Measurements from ENCODE around the gene PLEKHH1.

Gene PLEKHH1

DNA sequence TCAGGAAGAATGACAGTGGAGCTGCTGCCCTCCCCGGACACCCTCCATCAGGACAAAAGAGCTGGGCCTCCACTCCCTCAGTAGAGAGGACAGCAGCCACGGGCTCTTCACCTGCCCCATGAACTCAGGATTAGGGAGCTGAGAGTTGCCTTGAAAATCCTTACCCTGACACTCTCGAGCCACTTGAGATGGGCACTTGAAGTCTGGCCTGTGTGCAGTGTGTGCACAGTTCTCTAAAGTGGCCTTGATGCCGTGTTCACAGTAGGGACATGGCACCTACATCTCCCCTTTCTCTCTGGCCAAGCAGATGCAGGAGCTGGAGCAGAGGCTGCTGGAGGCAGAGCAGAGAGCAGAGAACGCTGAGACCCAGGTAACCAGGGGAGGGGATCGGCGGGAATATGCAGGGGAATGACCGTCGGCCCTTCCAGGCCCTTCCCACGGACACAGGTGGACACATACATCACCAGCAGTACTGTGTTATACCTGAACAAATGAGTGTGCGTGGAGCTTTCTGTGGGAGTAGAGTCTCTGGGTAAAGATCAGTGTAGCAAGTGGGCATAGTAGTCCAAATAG, 22.5 kb downstream of the PLEKHH1 start:
- no peak overlapping the region for H3K4me3 ChIP-seq (ENCODE audit: low read length)
- DNase-seq (ENCODE audit: low read depth, low spot score), result no peak

DNA sequence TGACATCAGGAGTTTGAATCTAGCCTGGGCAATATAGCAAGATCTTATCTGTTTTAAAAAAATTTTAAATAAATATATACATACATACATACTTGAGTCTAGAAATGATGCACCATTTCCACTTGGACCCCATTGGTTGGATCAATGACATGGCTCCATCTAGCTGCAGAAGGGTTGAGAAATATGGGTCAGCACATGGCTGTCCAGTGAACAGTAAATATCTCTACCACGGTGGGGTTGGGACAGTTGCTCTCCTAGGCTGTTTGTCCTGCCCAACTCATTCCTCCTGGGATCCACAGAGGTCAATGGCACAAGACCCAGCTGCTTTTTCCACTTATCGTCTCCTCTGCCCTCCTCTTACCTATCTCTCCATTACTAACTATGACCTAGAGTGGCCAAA, 23.6 kb downstream of the PLEKHH1 start:
- no peak for DNase-seq (ENCODE audit: low read depth, low spot score)
- no peak overlapping the region for H3K4me3 ChIP-seq (ENCODE audit: low read length)

DNA sequence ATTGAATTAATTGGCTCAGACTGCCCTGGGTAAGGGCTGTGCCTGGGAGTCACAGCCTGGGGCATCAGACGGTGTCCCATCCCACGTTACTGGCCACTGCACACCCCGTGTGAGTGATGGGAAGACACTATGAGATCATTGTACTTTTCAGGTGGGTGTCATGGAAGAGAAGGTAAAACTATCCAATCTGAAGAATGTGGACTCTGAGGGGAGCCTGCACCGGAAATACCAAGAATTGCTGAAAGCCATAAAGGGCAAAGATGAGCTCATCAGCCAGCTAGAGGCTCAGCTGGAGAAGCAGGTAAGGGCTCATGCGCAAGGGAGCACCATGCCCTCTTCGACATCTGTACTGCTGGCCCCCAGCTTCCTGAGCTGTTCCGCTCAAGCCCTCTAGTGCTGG, 24.0 kb downstream of the PLEKHH1 start:
- DNase-seq (ENCODE audit: low read depth, low spot score), result no peak
- H3K4me3 ChIP-seq (ENCODE audit: low read length), result no peak overlapping the region

DNA sequence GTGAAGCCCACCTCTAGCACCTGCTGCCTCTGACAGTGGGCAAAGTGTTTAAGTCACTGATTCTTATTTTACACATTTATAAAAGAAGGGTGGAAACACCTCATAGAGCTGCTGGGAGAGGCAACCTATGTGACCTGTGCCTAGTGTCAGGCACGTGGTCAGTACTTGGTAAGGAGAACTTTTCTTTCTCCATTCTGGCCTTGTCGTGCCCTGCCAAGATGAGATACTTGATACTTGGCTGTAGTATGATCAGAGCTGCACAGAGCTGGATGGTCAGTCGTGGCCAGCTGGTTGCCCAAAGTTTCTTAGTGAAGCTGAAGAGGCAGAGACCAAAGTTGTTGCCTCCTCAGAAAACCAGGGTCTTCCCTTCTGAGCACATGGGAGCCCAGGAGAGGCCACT, 24.6 kb downstream of the PLEKHH1 start:
- no peak overlapping the region for H3K4me3 ChIP-seq (ENCODE audit: low read length)
- DNase-seq (ENCODE audit: low read depth, low spot score), result no peak

DNA sequence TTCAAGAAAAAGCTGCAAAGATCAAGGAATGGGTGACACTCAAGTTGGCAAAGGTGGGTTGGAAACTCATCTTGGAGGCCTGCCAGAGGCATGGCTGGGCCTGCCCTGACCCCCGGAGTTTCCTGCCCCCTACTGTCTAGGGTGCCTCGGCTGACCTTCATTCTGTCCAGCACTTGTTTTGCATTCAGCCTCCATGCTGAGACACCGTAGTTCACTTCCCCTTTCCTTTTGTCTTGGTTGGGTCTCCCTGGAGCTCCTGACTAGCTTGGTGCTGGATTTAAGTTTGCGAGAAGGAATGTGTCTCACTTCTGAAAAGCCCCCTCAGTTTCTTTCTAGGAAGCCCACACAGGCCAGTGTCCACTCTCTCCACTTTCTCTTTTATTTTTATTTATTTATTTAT, 26.5 kb downstream of the PLEKHH1 start:
- H3K4me3 ChIP-seq (ENCODE audit: low read length), result no peak overlapping the region
- no peak for DNase-seq (ENCODE audit: low read depth, low spot score)

DNA sequence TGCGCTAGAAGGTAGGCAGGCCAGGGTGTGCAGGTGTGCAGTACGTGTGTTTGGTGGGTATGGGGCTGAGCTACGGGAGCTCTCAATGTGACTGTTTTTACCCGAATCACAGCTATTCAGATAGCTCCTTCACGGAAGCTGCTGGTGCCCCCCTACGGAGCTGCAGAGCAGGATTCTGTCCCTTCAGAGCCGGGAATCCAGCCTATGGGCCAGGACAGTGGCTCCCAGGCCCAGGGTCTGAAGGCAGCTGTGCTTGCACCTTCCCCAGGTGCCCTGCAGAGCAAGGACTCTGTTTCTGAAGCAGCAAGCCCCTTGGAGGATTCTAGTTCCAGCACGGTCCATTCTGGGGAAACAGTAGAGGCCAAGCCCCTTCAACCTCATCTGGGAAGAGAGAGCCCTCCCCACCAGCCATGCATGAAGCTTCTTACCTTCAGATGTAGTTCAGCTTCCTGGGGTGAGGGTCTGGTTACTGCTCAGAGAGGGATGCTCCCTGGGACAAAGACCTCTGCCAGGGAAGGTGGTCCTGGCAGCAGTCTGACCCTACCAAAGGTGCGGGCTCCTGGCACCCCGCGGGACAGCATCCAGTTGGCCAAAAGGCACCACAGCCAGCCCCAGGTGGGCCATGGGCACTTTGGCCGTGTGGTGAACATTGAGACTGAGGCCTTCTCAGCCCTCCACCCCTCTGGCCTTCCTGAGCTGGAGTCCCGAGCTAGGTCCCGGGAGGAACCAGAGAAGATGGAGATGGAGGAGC, 29.1 kb downstream of the PLEKHH1 start:
- H3K4me3 ChIP-seq (ENCODE audit: low read length), result no peak overlapping the region
- no peak for DNase-seq (ENCODE audit: low read depth, low spot score)

DNA sequence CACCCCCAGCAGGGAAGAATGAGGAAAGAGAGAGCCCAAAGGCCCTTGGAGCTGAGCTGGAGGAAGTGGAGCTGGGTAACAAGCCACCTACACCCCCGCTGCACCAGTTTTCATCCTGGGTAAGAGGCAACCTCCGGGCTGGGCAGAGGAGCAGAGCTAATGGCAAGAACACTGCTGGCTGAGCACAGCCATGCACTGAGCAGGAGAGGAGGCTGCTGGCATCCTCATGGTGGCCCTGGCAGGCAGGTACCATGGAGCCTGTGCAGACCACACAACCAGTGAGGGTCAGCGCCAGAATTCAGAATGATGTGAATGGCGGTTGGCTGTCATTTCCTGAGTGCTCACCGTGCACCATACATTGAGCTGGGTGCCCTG, 29.7 kb downstream of the PLEKHH1 start:
- no peak overlapping the region for H3K4me3 ChIP-seq (ENCODE audit: low read length)
- no peak for DNase-seq (ENCODE audit: low read depth, low spot score)

DNA sequence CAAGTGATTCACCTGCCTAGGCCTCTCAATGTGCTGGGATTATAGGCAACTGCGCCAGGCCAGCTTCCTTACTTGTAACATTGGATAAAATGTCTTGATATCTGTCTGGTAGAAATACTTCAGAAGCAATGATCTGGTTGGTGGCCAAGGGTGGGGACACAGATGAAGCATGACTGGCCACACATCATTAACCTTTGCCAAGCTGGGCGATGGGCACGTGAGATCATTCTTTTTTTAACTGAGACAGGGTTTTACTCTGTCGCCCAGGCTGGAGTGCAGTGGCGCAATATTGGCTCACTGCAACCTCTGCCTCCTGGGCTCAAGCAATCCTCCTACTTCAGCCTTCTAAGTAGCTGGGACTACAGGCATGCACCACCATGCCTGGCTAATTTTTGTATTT, 31.1 kb downstream of the PLEKHH1 start:
- no peak overlapping the region for H3K4me3 ChIP-seq (ENCODE audit: low read length)
- DNase-seq (ENCODE audit: low read depth, low spot score), result no peak

DNA sequence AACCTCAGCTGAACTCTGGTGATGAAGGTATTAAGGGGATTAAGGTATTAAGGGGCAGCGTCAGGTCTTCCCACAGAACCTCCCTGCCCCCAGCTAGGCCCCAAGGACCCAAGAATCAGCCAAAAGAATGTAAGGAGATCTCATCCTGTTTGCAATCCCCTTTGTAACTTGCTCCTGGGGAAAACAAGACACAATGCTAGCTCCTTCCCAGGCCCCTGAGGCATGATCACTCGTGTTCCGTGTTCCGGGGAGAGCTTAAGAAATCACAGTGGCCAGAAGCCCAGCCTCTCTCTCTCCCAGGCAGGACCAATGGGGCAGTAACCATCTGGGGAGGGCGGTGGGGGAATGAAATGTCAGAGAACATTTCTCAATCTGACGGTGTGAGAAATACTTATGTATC, 33.8 kb downstream of the PLEKHH1 start:
- no peak overlapping the region for H3K4me3 ChIP-seq (ENCODE audit: low read length)
- no peak for DNase-seq (ENCODE audit: low read depth, low spot score)

DNA sequence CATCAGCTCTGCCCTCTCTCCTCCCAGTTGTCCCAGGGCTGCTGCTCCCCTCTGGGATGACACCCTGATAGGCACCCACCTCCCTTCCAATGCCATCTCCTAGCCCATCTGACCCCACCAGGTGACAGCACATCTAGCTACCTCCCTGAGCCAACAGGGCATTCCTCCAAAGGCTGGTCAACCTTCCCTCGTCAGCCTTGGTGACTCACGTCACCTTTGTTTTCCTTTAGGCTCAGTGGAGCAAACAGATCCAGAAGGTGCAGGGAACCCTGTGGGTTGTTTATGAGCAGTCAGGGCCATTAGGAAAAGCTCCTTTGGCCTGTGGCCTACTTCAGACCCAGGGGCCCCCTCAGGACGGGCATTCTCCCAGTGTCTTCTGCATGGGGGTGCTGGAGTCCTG, 34.6 kb downstream of the PLEKHH1 start:
- DNase-seq (ENCODE audit: low read depth, low spot score), result no peak
- H3K4me3 ChIP-seq (ENCODE audit: low read length), result no peak overlapping the region

DNA sequence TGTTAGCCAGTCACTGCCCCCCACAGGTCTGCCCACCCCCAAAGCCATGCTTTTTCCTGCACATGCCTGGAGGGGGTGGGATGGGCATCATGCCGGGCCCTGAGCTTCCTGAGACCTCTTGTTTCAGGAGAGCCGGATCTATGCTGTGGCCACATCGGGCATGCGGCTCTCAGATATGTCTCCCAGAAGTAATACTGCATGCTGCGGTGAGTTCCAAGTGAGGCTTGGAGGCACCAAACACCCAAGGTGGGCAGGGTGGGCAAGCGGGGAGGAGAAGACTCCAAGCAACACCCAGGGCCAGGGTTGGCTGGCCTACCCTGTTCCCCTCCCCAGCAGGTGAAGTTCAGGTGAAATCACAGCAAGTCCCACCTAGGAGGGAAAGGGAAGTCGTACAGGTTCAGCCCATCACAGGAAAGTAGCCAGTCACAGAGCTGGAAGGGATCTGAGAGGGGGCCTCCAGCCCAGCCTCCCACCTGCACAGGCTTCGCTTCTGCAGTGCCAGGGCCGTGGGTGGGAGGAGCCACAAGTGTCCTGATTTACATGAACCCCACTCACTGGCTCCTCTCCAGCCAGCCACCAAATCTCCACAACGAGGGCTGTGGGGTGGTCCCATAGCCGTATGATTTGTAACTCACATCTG, 36.0 kb downstream of the PLEKHH1 start:
- DNase-seq (ENCODE audit: low read depth, low spot score), result peak; percentile 3

DNA sequence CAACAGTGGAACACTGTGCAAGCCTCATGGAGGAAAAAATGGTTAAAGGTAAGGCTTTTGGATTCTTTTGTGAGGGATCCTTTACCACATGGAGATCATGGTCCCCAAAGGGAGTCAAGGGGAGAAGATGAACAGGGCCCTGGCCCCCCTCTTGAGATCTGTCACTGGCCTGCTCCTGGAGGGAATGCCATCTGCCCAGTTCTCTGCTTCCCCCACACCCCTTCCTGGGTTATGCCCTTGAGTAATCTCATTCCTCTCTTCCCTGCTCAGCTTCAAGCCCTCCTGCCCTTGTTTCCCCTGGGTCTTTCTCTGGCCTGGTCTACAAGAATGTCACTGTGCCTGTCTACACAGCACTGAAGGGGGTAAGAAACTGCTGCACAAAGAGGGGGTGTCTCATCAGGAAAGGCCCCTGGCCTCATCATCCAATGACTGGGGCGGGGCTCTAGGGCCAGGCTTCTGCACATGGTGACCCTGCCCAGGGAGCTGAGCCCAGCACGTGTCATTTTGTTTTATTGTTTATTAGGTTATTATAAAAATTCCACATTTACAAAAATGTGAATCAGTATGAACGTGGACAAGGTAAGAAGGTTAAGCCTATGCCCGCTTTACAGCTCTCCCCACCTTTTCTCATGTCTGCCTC, 36.7 kb downstream of the PLEKHH1 start:
- no peak overlapping the region for H3K4me3 ChIP-seq (ENCODE audit: low read length)
- no peak for DNase-seq (ENCODE audit: low read depth, low spot score)

More for the DNA sequence above, 36.0 kb downstream of the PLEKHH1 start:
- no peak overlapping the region for H3K4me3 ChIP-seq (ENCODE audit: low read length)

DNA sequence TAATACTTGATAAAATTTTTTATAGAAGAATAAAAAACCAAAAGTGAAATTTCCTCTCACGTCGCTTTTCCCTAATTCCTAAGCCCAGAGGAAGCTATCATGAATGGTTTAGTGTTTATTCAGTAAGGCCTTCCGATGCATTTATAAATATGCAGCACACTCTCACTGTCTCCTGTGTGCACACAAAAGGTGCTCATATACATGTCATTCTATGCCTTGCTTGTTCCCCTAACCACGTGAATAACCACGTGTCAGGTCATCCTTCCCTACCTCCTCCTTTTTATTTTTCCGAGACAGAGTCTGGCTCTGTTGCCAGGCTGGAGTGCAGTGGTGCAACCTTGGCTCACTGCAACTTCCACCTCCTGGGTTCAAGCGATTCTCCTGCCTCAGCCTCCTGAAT, 37.4 kb downstream of the PLEKHH1 start:
- DNase-seq (ENCODE audit: low read depth, low spot score), result no peak
- no peak overlapping the region for H3K4me3 ChIP-seq (ENCODE audit: low read length)

DNA sequence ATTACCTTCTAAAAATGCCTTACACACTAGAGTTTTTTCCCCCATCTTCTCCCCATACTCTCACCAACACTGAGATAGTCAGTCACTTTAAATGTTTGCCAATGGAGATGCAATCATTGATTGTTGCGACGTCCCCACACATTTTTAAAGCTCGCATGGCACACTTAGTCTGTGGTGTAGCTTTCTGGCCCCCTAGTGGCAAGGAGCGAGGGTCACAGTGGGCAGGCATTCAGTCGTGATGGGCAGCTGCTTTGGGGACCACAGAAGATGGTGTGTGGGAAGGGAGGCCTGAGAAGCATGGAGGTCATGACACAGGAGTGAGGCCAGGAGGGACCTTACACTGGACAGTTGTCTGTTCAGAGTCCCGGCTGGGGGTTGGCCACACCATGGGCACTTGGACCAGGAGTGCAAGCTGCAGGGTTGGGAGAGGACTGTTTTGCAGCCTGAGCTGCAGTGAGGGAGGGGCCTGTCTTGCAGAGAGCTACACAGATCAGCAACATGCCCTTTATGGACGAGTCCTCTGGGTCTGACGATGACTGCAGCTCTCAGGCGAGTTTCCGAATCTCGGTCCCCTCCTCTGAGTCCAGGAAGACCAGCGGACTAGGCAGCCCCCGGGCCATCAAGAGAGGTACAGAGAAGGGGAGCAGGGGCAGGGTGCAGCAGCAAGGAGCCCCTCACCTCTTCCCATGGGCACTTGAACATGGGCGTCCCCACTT, 38.3 kb downstream of the PLEKHH1 start:
- H3K4me3 ChIP-seq (ENCODE audit: low read length), result no peak overlapping the region
- DNase-seq (ENCODE audit: low read depth, low spot score), result peak; percentile 43

DNA sequence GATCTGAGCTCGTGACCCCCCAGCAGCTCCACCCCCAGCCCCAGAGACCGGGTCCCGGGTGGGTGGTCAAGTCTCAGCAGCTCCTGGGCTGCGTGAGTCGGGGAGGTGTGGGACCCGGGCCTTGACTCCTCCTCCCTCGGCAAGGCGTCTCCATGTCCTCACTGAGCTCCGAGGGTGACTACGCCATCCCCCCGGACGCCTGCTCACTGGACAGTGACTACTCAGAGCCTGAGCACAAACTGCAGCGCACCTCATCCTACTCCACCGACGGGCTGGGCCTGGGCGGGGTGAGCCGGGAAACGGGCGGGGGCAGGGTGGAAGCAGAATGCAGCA, 38.9 kb downstream of the PLEKHH1 start:
- DNase-seq (ENCODE audit: low read depth, low spot score), result no peak
- H3K4me3 ChIP-seq (ENCODE audit: low read length), result no peak overlapping the region

DNA sequence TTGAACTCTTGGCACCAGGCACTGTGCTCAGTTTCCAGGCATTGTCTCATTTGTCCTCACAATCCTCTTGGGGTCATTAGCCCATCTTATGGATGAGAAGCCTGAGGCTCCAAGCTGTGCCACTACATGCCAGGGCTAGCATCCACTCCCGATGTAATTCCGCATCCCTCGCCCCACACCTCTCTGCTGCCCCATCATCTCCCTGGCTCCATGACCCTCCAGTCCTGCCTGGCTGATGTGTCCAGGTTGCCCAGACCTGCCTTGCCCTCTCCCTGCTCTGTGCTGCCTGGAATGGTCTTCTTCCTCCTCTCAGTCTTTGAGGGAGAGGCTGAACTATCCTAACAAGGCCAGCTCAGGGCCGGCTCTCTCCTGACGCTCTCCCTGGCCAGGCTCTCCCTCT, 39.5 kb downstream of the PLEKHH1 start:
- H3K4me3 ChIP-seq (ENCODE audit: low read length), result no peak overlapping the region
- DNase-seq (ENCODE audit: low read depth, low spot score), result no peak

DNA sequence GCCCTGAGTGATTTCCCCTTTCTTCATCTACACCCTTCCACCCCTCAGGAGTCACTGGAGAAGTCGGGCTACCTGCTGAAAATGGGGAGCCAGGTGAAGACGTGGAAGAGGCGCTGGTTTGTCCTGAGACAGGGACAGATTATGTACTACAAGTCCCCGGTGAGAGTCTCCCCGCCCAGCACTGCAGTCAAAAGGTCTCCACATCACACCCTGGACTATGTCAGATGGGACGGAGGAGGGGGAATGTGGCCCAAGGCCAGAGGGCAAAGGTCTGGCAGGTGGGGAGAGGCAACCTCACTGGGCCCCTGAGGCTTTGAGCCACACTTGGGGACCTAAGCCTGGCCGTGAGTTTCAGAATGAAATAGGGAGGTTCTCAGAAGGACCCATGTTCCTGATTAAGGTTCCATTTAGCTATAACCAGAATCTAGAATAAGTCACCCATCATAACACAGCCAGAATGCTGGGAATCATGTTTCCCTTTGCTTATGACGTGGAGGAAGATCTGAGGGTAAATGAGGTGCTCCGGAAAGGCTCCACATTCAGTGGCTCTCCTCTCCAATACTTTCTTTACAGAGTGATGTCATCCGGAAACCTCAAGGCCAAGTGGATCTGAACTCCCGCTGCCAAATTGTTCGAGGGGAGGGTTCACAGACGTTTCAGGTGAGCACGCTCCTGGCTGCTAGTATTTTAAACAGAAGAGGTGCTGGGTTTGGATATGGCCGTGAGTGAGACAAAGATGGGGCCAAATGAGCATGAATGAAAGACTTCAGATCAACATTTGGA, 40.3 kb downstream of the PLEKHH1 start:
- no peak for DNase-seq (ENCODE audit: low read depth, low spot score)
- no peak overlapping the region for H3K4me3 ChIP-seq (ENCODE audit: low read length)

DNA sequence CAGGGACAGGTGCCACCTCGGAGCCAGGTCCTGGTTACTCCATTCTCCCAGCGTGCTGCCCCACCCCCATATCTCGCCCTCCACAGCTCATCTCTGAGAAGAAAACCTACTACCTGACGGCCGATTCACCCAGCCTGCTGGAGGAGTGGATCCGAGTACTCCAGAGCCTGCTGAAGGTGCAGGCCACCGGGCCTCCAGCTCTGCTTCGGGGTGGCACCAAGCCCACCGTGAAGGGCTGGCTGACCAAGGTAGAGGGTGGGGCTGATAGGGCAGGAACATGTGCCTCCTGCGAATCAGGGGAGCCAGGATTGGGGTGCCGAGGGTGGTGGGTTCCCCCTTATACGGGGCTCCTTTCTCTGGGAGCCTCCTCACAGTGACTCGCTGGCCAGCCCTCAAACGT, 41.1 kb downstream of the PLEKHH1 start:
- no peak for DNase-seq (ENCODE audit: low read depth, low spot score)
- H3K4me3 ChIP-seq (ENCODE audit: low read length), result no peak overlapping the region

DNA sequence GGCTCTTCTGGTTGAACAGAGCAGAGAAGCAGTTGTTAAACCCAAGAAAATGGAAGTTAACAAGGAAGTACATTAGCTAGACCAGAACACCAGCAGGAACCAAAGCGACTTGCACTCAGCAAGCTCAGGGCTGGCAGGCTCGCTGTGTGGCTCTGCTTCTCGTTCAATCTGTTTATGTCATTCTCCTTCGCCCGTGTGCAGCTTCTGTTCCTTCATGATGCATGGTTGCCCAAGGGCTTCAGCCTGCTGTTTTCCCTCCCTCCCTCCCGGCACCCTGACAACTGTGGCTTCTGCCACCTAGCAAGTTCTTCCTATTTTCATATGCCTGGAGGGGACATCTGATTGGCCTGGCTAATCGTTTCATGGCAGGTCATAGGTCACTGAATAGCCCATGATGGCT, 41.7 kb downstream of the PLEKHH1 start:
- H3K4me3 ChIP-seq (ENCODE audit: low read length), result no peak overlapping the region
- no peak for DNase-seq (ENCODE audit: low read depth, low spot score)
